Stimulated activated CD8-positive, alpha-beta memory T cell treated with anti-CD3 and anti-CD28 coated beads, Interleukin-4, amount 100 ng/mL, for 48 hours (primary cell): ENCODE measurements around the gene ELL.

Source experiments
- DNase-seq: peaks from one replicate; pipeline ENCODE4 v3.0.0-alpha.2; 2020

The ELL gene

GRCh38 chr19:18431351-18432197 lies 90.3 kb downstream of the ELL start:
- DNase-seq, result no peak

DNA sequence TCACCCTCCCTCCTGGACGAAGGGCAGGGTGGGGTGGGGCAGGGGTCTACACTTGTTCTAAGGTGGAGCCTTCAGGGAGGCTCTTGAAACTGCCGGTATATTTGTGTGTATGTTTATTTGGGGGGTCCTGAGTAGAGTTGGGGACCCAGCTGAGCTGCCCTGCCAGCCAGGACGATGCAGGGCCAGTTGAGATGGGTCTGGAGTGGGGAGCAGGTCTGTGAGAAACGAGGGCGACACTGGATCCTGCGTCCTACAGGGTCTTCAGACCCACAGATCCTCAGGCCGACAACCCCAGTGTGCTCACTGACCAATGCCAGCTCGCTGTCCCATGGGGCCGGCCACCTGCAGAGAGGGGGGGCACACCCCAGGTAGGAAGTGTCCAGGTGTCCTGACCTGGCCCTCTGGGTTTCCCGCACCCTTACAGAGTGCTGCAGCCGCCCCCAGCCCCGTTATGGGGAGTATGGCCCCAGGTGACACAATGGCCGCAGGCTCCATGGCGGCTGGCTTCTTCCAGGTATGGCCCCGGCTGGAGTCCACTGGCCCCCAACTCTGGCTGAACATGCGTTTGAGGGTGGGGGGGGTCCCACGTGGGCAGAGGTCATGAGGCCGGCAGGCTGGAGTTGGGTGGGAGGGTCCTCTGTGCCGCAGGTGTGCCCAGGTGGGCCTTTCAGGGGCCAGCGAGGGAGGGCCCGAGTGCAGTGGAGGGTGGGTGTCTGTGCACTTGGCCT lies 91.3 kb downstream of the ELL start:
- no peak for DNase-seq

DNA sequence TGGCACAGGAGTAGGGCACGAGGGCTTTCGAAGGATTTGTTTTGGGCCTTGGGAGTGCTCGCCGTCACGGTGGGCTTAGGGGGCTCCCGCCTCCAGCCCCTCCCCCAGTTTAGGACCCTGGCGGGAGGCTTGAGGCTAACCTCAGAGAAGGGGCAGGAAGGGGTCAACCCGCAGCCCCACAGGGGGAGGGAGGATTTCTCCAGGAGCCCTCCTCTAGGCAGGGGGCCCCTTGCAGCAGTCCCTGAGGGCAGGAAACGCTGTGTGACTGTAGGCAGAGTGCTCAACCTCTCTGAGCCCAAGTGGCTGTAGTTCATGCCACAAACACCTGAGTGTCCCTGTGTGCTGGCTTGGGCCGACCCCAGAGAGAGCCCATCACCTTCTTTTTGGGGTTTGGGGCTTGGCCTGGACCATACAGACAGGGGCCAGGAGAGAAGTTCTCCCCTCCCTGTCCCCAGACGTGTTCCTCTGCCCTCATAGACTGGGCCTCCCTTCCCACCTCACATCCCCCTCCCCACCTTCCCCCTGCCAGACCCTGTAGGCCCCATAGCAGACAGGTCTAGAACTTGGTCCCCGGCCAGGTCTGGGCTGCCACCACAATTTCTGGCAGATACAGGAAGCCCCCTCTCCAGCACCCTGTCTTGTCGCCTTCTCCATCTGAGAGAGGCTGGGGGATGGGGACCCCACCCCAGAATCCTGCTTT lies 92.0 kb downstream of the ELL start:
- DNase-seq, result no peak

- peak; percentile 86 for DNase-seq
Observed at GRCh38 chr19:18428787-18429674, 92.8 kb downstream of the ELL start.

- no peak for DNase-seq
Observed at GRCh38 chr19:18428173-18428786, 93.6 kb downstream of the ELL start.

- DNase-seq, result no peak
Observed at GRCh38 chr19:18427743-18428113, 94.1 kb downstream of the ELL start.

DNA sequence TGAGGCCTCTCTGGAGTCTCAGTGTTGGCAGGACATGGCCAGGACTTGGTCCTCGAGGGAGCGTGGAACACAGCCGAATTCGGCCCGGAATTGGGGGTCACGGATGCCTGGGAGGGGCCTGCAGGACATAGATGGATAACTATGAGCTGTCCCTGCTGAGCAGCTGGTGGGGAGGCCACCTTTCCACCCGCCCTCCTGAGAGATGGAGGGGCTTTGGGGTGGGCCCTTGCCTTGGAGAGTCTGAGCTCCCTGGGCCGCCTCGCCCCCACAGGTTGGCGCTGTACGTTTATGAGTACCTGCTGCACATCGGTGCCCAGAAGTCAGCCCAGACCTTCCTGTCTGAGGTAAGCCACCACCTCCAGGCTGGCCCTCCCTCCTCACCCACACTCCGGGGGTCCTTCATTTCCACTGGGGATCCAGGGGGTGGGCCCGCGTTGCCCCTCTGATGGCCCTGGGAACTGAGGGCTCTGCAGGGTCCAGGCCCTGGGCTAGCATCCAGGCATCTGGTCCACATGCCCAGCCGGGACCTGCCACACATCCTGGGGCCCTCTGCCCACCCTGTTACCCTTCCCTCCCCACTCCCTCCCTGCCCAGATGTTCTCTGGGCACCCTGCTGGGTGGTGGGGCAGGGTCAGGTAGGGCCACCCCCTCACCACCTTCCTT lies 94.7 kb downstream of the ELL start:
- no peak for DNase-seq

DNA sequence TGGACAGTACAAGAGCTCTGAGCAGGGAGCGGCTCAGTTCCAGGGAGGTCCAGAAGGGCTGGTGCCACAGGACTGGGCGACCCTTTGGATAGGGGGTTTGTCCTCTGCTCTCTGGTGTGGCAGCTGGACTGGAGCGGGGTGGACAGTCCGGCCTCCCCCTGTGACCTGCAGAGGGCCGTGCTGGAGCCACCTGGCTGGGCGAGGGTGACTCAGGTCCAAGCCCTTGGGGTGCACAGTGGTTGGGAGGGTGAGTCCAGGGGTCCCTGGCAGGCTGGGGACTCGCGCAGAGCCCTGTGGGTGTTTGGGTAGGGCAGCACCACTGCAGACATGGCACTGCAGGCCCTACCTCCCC lies 95.5 kb downstream of the ELL start:
- no peak for DNase-seq

- DNase-seq, result no peak
Observed at GRCh38 chr19:18425515-18426415, 96.1 kb downstream of the ELL start.

DNA sequence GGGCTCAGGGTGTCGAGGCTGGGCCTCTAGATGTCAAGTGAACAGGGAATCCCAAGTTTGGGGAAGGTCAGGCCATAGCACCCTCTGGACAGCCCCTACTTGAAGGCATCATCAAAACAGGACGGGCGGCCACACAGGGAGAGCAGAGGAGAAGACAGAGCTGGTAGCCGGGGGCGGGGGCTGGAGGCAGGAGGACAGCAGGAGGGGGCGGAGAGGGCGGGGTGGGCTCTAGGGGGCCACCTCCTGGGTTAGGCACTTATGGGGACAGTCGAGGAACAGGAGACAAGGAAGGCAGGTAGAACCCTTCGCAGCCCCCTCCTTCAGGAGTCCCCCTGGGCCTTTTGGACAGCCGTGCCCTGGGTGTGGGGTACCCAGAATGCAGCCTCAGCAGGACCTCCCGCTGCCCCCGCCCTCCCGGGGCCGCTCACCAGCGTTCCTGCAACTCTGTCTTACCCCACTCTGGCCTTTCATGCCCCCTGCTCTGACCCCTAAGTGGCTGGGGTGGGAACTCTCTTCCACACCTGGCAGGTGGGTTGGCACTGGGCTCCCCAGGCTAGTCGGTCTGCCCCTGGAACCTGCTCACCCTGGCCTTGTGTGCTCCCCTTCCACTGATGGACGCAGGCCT lies 96.9 kb downstream of the ELL start:
- no peak for DNase-seq

DNA sequence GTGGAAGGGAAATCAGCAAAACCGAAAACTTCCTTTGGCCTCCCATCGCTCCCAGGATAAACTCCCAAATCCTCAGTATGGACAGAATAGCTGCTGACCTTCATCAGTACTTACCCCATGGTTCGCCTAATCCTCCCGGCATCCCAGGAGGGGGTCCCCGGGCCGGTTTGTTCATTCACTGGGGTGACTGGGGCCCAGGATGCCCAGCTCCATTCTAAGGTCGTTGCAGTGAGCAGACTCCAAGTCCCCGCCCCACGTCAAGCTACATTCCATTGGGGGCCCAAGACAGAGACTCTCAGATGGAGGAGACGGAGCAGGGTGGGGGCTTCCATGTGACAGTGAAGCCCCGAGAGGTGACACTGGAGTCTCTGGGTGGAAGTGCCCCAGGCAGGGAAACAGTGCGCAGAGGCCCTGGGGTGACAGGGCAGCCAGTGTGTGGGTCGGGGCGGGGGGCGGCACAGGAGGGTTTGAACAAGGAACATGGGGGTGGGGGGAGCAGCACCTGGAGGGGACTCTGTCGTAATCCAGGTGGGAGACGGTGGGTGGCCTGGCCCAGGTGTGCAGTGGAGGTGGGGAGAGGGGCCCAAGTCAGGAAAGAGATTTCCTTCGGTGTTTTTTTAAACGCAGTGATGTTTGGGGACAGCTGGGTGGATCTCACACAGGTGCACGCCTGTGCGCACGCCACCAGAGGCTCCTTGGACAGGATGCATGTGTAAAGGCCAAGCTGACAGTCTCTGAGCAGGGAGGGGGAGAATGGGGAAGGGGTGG lies 97.6 kb downstream of the ELL start:
- no peak for DNase-seq

- no peak for DNase-seq
Observed at GRCh38 chr19:18423258-18424020, 98.4 kb downstream of the ELL start.

DNA sequence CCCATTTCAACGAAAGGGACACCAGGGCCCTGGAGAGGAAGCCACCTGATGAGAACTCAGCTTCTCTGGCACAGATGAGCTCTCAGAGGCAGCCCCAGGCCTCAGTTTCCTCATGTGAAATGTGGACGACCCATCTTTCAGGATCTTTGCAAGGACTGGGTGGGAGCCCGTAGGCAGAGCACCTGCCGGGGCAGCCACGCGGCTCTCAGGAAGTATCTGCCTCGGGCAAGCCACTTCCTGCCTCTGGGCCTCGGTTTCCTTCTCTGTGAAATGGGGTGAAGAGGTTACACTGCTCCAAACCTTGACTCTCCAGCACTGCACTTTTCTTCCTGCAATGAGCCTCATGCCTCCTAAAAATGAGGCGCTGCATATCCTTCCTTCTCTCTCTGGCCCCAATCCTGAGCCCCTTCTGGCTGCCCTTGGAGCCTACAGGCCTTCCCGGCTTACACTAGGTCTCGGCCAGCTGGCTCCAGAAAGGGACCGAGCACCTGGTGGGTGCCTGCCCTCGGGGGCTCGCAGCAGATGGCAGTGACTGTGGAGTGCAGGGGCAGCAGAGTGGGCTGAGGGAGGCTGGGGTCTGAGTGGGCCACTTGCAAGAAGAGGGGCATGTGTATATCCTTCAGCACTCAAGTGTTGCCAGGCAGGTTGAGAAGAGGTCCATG lies 99.2 kb downstream of the ELL start:
- no peak for DNase-seq

DNA sequence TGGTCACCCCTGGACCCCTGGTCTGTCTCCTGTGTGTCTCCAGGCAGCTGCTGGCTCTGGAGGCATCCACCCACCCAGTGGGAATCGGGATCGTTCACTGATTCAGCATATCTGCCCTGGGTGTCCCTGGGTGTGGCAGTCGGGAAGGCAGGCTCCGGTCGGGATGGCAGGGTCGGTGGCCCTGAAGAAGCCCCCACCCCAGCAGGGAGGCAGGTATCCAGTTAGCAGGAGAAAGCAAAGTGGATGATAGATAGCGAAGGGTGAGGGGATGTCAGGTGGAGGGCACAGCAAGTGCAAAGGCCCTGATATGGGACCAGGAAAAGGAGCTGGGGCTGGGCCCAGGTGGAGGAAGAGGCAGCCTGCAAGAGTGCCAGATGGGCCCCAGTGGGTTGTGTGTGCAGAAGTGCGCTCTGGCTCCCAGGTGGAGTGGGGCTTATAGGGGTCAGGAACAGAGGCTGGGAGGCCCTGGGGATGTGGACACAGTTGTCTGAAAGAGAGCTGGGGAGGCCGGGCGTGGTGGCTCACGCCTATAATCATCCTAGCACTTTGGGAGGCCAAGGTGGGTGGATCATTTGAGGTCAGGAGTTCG lies 100.4 kb downstream of the ELL start:
- no peak for DNase-seq

DNA sequence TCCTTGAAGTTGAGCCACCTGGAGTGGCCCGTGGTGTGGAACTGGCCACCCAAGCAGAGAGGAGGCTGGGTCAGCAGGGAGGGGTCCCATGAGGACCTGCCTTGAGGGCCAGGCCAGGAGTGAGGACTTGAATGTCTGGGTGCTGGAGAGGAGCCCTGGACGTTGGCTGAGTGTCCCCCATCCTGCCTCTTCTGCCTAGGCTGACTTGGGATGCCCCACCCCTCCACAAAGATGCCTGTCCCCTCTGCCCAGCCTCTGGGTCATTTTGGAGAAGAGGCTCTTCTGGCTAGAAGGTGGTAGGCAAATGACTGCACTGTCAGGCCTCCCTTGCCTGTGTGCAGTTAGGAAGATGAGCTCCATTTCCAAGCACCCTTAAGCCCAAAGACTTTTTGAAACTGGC lies 100.9 kb downstream of the ELL start:
- DNase-seq, result no peak

DNA sequence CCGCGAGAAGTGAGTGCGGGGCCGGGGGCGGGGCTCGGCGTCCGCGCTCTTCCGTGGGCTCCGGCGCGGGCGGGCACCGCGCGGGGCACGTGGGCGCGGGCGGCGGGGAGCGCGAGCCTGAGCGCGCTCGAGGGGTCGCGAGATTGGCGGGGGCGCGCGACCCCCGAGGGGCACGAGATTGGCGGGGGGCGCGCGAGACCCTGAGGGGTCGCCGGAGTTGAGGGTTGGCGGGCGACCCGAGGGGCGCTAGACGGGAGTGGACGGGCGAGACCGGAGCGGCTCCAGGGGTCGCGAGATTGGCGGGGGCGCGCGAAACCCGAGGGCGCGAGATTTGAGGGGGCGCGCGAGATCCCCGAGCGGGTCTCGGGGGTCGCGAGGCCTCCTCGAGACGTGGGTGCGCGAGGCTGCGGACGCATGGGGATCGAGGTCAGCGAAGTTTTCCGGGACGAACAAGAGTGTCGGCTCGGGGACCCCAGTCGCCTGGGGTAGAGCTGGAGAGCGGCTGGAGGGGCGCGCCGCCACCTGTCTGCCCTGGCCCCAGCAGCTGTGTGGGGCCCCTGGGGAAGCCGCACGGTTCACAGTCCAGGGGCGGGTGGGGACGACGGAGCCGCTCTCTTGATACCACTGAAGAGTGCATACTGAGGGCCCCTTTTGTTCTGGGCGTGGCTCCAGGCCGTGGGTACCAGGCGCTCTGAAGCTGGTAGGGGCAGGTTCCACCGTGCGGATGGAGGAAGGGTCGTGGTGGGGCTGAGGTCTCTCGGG lies 102.0 kb downstream of the ELL start:
- DNase-seq, result peak; percentile 70

- peak; percentile 79 for DNase-seq
Observed at GRCh38 chr19:18419195-18419698, 102.6 kb downstream of the ELL start, which contains the start of gene SSBP4. TSS of gene SSBP4 (plus strand) at chr19:18419398. CDS start at chr19:18419649, 251 bp downstream.
